ENCODE results near the gene SMIM28.

Gene SMIM28

GRCh38 chr6:138336221-138336620, 41.5 kb upstream of the SMIM28 start:
- TF ChIP-seq ZFX (IDR thresholded peaks at IDR 0.05) (no peak), CTCF (conservative IDR thresholded peaks at IDR 0.05) (no peak)
- no peak overlapping the region for H3K27ac ChIP-seq

- no peak overlapping the region for H3K27ac ChIP-seq
- TF ChIP-seq ZFX (IDR thresholded peaks at IDR 0.05) (no peak), CTCF (conservative IDR thresholded peaks at IDR 0.05) (no peak)
Observed at GRCh38 chr6:138337076-138337475, 40.6 kb upstream of the SMIM28 start.

- H3K27ac ChIP-seq, result no peak overlapping the region
- no peak for TF ChIP-seq ZFX (IDR thresholded peaks at IDR 0.05)
- TF ChIP-seq CTCF (conservative IDR thresholded peaks at IDR 0.05), result no peak
Observed at GRCh38 chr6:138339024-138339423, 38.7 kb upstream of the SMIM28 start.

- H3K27ac ChIP-seq, result no peak overlapping the region
- no peak for TF ChIP-seq ZFX (IDR thresholded peaks at IDR 0.05)
- TF ChIP-seq CTCF (conservative IDR thresholded peaks at IDR 0.05), result no peak
Observed at GRCh38 chr6:138341176-138341575, 36.5 kb upstream of the SMIM28 start.

- TF ChIP-seq ZFX (IDR thresholded peaks at IDR 0.05) (no peak), CTCF (conservative IDR thresholded peaks at IDR 0.05) (no peak)
- H3K27ac ChIP-seq, result no peak overlapping the region
Observed at GRCh38 chr6:138343112-138343511, 34.6 kb upstream of the SMIM28 start.

- H3K27ac ChIP-seq, result no peak overlapping the region
- TF ChIP-seq ZFX (IDR thresholded peaks at IDR 0.05), result no peak
- no peak for TF ChIP-seq CTCF (conservative IDR thresholded peaks at IDR 0.05)
Observed at GRCh38 chr6:138345565-138346285, 32.0 kb upstream of the SMIM28 start.

- no peak overlapping the region for H3K27ac ChIP-seq
- TF ChIP-seq ZFX (IDR thresholded peaks at IDR 0.05) (no peak), CTCF (conservative IDR thresholded peaks at IDR 0.05) (no peak)
Observed at GRCh38 chr6:138346302-138347195, 31.2 kb upstream of the SMIM28 start.
